Activated effector memory CD4-positive, alpha-beta T cell treated with anti-CD3 and anti-CD28 coated beads, Interleukin-2, amount 50 U/mL, for 16 hours (primary cell): ENCODE results near the gene ANKRD6.

Experiments used
- DNase-seq: peaks from one replicate; pipeline ENCODE4 v3.0.0-alpha.2; 2020

Gene ANKRD6

DNA sequence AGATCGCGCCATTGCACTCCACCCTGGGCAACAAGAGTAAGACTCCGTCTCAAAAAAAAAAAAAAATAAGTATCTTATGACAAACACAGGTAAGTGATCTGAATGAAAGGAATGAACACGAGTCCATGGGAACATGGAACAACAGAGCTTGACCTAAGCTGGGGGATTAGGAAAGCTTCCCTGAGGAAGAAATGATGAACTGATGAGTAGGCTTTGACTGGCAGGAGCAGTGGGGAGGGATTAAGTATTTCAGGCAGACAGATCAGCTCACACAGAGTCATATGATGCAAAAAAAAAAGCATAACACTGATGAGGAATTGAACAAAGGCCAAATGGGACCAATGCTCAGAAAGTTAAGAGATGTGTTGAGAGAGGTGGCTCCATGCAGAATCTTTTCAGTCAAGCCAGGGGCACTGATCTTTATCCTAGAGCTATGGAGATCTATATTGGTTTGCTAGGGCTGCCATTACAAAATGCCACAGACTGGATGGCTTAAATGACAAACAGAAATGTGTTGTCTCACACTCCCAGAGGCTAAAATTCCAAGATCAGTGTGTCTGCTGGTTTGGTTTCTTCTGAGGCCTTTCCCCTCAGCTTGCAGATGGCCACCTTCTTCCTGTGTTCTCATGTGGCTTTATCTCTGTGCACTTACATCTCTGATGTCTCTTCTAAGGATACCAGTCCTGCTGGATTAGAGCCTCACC is 85.6 kb downstream of the ANKRD6 start:
- no peak for DNase-seq

GRCh38 chr6:89520736-89521135 is 87.8 kb downstream of the ANKRD6 start:
- DNase-seq = no peak

DNA sequence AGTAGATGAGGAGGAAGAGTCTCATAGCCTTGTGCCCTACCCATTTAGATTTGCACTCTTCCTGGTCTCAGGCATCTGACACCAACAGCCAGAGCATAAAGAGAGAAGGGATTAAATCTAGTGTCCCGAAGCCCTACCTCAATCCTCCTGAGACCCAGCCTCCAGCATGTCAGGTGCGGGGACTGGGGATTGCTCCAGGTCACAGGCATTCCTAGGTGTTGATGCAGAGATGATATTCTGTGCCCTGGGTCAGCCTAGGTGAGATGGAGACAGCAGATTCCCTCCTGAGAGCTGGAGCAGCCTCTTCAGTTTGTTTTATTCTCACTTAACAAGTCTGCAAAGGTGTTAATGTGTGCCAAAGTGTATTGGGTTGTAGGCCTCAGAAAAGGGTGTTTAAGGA is 89.8 kb downstream of the ANKRD6 start:
- DNase-seq = no peak

DNA sequence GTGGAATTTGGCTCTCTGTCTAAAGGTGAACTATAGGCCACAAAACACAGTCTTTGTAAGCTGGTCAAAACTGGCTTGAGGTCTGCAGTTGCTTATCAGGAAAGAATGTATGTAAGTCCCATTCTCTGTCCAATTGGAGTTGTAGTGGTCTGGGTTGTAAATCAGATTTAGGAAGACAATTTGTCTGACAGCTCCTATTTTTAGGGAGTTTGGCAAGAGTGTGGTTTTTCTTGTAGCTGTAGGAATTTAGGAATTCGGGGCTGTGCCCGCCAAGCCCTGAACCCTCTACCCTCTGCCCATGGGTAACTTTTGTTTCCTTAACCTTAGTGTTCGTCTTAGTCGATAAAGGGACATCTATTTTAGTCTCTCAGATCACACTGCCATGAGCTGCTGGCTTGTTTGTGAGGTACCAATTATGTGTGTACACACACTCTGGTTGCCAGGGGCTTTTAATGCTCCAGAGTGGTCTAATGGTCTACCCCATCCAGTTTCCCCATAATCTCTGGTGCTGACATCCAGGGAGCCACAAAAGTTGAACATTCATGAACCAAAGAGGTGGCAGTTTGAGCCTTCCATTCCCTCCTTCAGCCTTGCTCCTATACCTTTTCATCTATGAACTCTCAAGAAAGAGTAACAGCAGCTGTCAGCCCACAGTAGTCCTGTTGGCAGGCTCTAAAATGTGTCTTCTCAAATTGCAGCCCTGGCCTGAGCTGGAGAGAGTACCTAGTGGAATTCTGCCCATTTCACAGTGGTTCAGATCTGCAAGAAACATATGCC is 93.0 kb downstream of the ANKRD6 start:
- no peak for DNase-seq

- no peak for DNase-seq
These were observed 93.6 kb downstream of the ANKRD6 start for GRCh38 chr6:89526563-89526869.

DNA sequence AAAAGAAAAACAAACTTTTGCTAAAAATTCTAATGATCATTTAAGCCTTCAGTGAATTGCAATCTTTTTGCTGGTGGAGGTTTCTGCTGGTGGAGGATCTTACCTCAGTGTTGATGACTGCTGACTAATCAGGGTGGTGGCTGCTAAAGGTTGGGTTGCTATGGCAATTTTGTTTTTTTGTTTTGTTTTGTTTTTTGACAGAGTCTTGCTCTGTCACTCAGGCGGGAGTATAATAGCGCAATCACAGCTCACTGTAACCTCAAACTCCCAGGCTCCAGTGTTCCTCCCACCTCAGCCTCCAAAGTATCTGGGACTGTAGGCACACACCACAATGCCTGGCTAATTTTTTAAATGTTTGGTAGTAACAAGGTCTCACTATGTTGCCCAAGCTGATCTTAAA is 94.7 kb downstream of the ANKRD6 start:
- DNase-seq = no peak

DNA sequence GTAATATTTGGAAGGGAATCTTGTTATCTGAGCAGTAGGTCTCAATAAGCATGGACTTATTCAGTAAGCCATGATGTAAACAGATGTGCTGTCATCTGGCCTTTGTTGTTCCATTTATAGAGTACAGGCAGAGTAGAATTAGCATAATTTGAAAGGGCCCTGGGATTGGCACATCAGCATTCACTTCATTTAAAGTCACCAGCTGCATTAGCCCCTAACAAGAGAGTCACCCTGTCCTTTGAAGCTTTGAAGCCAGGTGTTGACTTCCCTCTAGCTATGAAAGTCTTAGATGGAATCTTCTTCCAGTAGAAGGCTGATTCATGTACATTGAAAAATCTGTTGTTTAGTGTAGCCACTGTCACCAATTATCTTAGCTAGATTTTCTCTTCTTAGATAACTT is 95.9 kb downstream of the ANKRD6 start:
- no peak for DNase-seq

DNA sequence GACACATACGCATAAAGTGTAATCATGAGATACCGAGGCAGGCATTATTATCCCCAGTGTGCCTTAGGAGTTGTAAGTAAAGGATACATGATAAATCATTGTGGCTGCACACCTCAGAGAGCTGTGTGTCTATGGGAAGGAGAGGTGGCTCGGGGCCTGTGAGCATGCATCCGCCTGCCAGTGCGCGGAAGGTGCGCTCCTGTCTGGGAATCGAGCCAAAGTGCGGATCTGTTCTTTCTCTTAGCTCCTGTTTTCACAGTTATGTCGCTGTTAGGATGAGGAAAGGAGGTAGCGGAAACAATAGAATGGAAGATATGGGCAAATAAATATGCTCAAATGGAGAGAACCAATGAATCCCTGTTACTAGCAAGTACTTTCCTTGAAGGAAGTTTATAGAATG is 98.0 kb downstream of the ANKRD6 start:
- DNase-seq = no peak

DNA sequence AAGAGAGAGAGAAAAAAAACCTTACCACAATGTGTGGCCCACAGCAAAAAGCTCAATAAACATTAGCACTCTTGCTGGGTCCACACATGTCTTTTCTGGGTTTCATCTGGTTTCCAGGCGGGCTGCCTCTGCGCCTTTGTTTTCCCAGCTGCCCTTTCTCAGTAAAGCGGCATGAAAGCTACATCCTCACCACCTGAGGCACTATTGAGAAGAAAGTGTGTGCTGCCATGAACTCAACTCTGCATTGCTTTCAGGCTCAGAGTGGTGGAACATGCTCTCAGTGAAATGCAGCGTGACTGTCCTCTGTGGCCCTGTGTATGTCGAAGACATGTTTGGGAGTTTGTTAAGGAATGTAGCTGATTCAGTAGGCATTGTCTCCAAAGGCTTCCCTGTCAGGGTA is 103.3 kb downstream of the ANKRD6 start:
- no peak for DNase-seq

DNA sequence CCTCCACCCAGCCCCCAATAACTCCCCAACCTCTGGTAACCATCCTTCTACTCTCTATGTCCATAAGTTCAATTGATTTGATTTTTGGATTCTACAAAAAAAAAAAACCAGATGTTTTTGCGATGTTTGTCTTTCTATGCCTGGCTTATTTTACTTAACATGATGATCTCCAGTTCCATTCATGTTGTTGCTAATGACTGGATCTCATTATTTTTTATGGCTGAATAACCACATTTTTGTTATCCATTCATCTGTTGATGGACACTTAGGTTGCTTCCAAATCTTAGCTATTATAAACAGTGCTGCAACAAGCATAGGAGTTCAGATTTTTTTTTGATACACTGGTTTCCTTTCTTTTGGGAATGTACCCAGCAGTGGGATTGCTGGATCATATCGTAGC is 106.8 kb downstream of the ANKRD6 start:
- DNase-seq = no peak

DNA sequence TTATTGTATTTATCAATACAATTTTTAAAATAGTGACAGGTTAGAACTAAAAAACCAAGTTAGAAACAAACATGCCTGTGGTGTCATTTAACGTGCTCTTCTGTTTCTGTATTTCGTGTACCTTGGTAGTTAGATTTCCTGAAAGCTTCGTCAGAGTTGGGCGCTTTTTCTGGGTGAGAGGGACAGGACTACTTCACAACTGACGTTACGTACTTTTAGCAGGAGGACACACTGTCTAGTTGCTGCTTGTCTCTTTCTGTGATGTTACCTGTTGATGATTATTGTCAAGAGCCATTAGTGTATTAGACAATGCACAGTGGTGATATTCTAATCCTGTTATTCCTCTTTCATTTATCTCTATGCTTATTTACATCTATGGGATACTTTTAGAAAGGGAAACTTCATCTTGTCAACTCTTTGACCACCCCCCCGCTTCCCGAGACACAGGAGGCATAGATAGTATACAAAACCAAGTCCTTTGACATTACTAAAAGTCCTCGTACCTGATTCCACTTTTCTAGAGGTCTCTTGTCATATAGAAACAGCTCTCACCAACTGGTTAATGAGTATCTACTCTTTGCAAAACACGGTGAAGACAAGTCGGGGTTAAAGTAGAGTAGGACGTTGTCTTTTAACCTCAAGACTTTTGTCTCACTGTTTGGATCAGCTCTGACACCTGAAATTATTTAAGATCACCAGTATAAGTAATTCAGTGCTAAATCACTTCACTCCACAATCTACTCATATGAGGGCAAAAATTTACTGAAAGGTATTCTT is 109.3 kb downstream of the ANKRD6 start:
- no peak for DNase-seq

- DNase-seq = no peak
These were observed 109.9 kb downstream of the ANKRD6 start for GRCh38 chr6:89542866-89543265.

DNA sequence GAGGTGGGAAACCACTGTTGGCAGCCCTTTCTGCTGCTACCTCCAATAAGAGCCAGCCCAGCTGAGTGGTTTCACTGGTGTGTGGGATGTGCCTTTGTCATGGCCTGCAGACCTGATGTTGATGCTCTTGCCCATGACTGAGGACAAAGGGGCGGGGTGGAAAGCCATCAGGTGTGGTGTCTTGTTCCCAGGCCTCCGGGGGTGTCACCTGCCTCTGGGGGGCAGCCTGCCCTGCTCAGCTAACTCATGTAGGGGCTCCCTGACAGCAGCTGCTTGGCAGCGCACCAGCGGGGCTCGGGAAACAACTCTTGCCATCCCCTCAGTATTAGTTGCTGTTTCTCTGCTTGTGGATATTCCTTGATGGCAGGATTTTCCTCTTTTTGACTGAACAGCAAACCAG is 114.3 kb downstream of the ANKRD6 start:
- DNase-seq = no peak

- no peak for DNase-seq
These were observed 120.5 kb downstream of the ANKRD6 start for GRCh38 chr6:89553431-89553830.

DNA sequence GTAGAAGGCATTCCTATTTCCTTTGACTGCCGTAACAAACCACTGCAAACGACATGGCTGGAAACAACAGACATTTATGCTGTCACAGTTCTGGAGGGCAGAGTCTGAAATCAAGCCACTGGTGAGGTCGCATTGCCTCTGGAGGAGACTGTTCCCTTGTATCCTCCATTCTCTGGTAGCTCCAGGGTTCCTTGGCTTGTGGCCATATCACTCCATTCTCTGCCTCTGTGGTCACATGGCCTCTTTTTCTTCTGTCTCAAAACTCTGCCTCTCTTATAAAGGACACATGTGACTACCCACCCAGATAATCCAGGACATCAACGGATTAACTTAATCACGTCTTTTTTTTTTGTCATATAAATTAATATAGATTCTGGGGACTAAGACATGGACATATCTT is 121.2 kb downstream of the ANKRD6 start:
- DNase-seq = no peak

- DNase-seq = no peak
These were observed 122.1 kb downstream of the ANKRD6 start for GRCh38 chr6:89555031-89555430.

- no peak for DNase-seq
These were observed 122.9 kb downstream of the ANKRD6 start for GRCh38 chr6:89555806-89556205.

GRCh38 chr6:89559487-89559886 is 126.5 kb downstream of the ANKRD6 start:
- DNase-seq = no peak

- DNase-seq = no peak
These were observed 129.4 kb downstream of the ANKRD6 start for GRCh38 chr6:89562093-89562973.

- DNase-seq = no peak
These were observed 130.9 kb downstream of the ANKRD6 start for GRCh38 chr6:89563866-89564265.

GRCh38 chr6:89564752-89565427 is 131.9 kb downstream of the ANKRD6 start:
- DNase-seq = no peak

DNA sequence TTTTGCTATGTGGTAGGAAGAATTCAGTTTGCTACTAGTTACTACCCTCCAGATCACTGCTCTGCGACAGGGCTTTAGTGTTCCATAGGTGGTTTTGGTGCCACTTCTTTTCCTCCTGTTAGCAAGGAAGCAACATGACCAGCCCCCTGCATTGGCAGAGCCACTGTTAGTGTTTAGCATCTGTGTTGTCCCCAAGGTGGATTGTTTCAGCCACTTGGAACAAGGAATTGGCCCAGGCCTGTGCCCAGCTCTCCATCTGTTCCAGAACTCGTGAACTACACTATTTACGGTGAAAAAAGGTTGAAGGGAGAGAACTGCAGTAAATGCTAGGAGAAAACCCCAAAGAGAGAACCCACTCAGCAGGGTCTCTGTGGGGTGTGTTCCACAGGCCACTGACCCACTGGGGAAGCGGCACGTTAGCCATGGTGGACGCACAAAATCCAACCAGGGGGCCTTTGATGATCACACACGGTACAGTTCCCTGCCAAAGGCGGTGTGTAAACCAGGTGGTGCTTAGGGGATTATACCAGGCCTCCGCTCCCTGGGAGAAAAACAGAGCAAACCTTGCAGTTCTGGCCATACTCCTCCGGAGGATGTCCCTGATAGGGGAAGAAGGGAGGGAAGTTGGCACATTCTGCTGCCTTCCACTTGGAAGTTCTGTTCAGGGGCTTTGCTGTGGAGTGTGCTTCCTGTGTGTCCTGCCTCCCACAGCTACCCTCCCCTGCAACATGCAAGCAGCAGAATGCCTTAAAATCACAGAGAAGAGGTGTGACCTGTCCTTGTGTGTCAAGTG is 133.3 kb downstream of the ANKRD6 start:
- DNase-seq = no peak
